Hematopoietic multipotent progenitor cell treated with erythropoietin and hydrocortisone succinate and interleukin-3 and kit ligand, for 15 days (in vitro differentiated cells): Measurements from ENCODE around the gene RTN4IP1.

Experiments used
- DNase-seq: peaks from one replicate; pipeline ENCODE4 v3.0.0-alpha.2; 2015; ENCODE audit warnings: low spot score

The RTN4IP1 gene

GRCh38 chr6:106546691-106547414, 82.4 kb downstream of the RTN4IP1 start:
- no peak for DNase-seq

GRCh38 chr6:106546261-106546690, 83.0 kb downstream of the RTN4IP1 start:
- DNase-seq: no peak

- DNase-seq: no peak
Measured at GRCh38 chr6:106540907-106541306, 88.4 kb downstream of the RTN4IP1 start.

GRCh38 chr6:106540432-106540831, 88.9 kb downstream of the RTN4IP1 start:
- DNase-seq: no peak

GRCh38 chr6:106539936-106540335, 89.4 kb downstream of the RTN4IP1 start:
- DNase-seq: no peak

GRCh38 chr6:106538145-106538544, 91.2 kb downstream of the RTN4IP1 start:
- DNase-seq: no peak

- no peak for DNase-seq
Measured at GRCh38 chr6:106537662-106538061, 91.6 kb downstream of the RTN4IP1 start.

- no peak for DNase-seq
Measured at GRCh38 chr6:106536851-106537250, 92.4 kb downstream of the RTN4IP1 start.

GRCh38 chr6:106536357-106536756, 92.9 kb downstream of the RTN4IP1 start:
- DNase-seq: no peak

- DNase-seq: no peak
Measured at GRCh38 chr6:106535012-106535411, 94.3 kb downstream of the RTN4IP1 start.

- DNase-seq: no peak
Measured at GRCh38 chr6:106534564-106534982, 94.7 kb downstream of the RTN4IP1 start.

- no peak for DNase-seq
Measured at GRCh38 chr6:106534004-106534403, 95.3 kb downstream of the RTN4IP1 start.

GRCh38 chr6:106533054-106533453, 96.2 kb downstream of the RTN4IP1 start:
- DNase-seq: no peak

- DNase-seq: no peak
Measured at GRCh38 chr6:106530502-106530901, 98.8 kb downstream of the RTN4IP1 start.

GRCh38 chr6:106530026-106530425, 99.3 kb downstream of the RTN4IP1 start:
- DNase-seq: no peak

- DNase-seq: no peak
Measured at GRCh38 chr6:106529438-106529837, 99.9 kb downstream of the RTN4IP1 start.

GRCh38 chr6:106528521-106528920, 100.8 kb downstream of the RTN4IP1 start:
- DNase-seq: no peak

- no peak for DNase-seq
Measured at GRCh38 chr6:106527979-106528378, 101.3 kb downstream of the RTN4IP1 start.

GRCh38 chr6:106527117-106527516, 102.2 kb downstream of the RTN4IP1 start:
- no peak for DNase-seq

- no peak for DNase-seq
Measured at GRCh38 chr6:106525882-106526275, 103.4 kb downstream of the RTN4IP1 start.

- no peak for DNase-seq
Measured at GRCh38 chr6:106525107-106525881, 104.0 kb downstream of the RTN4IP1 start.

GRCh38 chr6:106522562-106523250, 106.6 kb downstream of the RTN4IP1 start:
- no peak for DNase-seq
